Nephron (organoid): ENCODE results near the gene FRRS1.
A peak's percentile ranks its signal among the peaks of the same experiment; 100 is the strongest.

Experiments
- H3K27ac Mint-ChIP-seq, 3 experiments: 2 replicates each; pipeline ENCODE4 v1.8.0; 2020; ENCODE audit warnings: mixed read lengths in 3 of 3, mild to moderate bottlenecking in 2 of 3, moderate library complexity in 1 of 3
- H3K27me3 Mint-ChIP-seq: 2 replicates; pipeline ENCODE4 v1.8.0; 2021; ENCODE audit warnings: low read depth, mild to moderate bottlenecking, moderate library complexity, mixed read lengths
- H3K36me3 Mint-ChIP-seq: 2 replicates; pipeline ENCODE4 v1.8.0; 2020; ENCODE audit warnings: low read depth, mixed read lengths
- H3K4me1 Mint-ChIP-seq: 2 replicates; pipeline ENCODE4 v1.8.0; 2020; ENCODE audit warnings: mixed read lengths
- H3K4me3 Mint-ChIP-seq, 3 experiments: 2 replicates each; pipeline ENCODE4 v1.8.0; 2020; ENCODE audit warnings: mild to moderate bottlenecking in 3 of 3, mixed read lengths in 3 of 3, moderate library complexity in 2 of 3
- H3K9me3 Mint-ChIP-seq: 2 replicates; pipeline ENCODE4 v1.8.0; 2020; ENCODE audit warnings: mixed read lengths
- TF ChIP-seq, protein P1 (sequence below), 3 experiments: fragments of 200-600 bp; sonication (generic); IDR thresholded peaks; one replicate each; pipeline ENCODE4 v1.5.0; 2021; ENCODE audit warnings: antibody characterized with exemption in 3 of 3; ENCODE audit not compliant: unreplicated experiment in 3 of 3

FRRS1 gene, protein sequence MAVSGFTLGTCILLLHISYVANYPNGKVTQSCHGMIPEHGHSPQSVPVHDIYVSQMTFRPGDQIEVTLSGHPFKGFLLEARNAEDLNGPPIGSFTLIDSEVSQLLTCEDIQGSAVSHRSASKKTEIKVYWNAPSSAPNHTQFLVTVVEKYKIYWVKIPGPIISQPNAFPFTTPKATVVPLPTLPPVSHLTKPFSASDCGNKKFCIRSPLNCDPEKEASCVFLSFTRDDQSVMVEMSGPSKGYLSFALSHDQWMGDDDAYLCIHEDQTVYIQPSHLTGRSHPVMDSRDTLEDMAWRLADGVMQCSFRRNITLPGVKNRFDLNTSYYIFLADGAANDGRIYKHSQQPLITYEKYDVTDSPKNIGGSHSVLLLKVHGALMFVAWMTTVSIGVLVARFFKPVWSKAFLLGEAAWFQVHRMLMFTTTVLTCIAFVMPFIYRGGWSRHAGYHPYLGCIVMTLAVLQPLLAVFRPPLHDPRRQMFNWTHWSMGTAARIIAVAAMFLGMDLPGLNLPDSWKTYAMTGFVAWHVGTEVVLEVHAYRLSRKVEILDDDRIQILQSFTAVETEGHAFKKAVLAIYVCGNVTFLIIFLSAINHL

DNA sequence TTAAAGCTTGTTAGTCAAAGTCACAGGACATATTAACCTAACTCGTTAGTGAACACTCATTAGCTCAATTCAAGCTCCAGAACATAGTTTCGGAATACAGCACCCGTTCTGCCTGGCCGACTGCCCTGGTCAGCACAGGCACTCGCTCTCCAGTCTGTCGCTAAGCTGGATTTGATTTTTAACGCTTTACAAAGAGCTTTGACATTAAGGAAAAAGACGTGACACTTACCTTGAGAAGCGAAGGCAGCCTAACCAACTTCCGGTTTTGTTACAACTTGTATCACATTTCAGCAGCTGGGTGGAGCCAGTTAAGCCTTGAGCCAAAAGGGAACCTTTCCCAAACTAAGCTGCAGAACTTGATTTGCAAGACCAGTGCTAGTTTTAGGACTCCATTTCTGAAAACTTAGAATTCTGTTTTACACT lies at the start of gene FRRS1:
TSS of gene FRRS1 (minus strand) at position 258 of the 423 bp plus-strand sequence. CDS start 17,867 bp downstream, outside the sequence.
- H3K9me3 Mint-ChIP-seq: no peaks in the 10 kb centered on the region
- peak within 1 kb of the TSS; percentile 80 to 89 (median 83) for H3K4me3 Mint-ChIP-seq
- TF ChIP-seq, protein P1, sequence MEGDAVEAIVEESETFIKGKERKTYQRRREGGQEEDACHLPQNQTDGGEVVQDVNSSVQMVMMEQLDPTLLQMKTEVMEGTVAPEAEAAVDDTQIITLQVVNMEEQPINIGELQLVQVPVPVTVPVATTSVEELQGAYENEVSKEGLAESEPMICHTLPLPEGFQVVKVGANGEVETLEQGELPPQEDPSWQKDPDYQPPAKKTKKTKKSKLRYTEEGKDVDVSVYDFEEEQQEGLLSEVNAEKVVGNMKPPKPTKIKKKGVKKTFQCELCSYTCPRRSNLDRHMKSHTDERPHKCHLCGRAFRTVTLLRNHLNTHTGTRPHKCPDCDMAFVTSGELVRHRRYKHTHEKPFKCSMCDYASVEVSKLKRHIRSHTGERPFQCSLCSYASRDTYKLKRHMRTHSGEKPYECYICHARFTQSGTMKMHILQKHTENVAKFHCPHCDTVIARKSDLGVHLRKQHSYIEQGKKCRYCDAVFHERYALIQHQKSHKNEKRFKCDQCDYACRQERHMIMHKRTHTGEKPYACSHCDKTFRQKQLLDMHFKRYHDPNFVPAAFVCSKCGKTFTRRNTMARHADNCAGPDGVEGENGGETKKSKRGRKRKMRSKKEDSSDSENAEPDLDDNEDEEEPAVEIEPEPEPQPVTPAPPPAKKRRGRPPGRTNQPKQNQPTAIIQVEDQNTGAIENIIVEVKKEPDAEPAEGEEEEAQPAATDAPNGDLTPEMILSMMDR (IDR thresholded peaks at IDR 0.05; ENCODE audit: unreplicated experiment in 3 of 3): no peak

DNA sequence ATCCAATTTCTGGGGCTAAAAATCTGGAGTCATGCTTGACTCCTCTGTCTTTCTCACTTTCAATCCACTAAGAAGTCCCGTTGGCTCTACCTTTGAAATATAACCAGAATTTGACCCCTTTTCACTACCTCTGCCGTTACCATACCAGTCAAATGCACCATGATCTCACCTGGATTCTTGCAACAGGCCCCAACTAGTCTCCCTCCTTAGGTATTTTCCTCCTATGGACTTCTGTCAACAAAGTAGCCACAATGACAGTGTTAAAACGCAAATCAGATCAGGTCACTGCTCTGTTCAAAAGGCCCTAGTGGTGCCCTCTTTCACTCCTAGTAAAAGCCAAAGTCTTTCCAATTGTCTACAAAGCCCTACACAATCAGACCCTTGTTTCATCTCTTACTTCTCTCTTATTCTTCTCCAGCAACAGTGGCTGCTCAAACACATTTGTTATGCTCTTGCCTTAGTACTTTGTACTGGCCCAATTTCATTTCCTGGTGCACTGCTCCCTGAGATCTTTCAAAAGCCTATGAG lies 48.0 kb upstream of the FRRS1 start:
- no peak overlapping the region for H3K27ac Mint-ChIP-seq
- H3K36me3 Mint-ChIP-seq: no peaks in the 10 kb centered on the region
- H3K9me3 Mint-ChIP-seq: no peaks in the 10 kb centered on the region
- no peak overlapping the region for H3K4me3 Mint-ChIP-seq
- TF ChIP-seq, protein P1 (IDR thresholded peaks at IDR 0.05; ENCODE audit: unreplicated experiment in 3 of 3): no peak
- peaks cover 5% of the 10 kb centered on the region for H3K27me3 Mint-ChIP-seq
- H3K4me1 Mint-ChIP-seq: no peaks in the 10 kb centered on the region

More for the DNA sequence above, at the start of gene FRRS1:
- no peaks in the 10 kb centered on the region for H3K27me3 Mint-ChIP-seq
- H3K36me3 Mint-ChIP-seq: no peaks in the 10 kb centered on the region
- peak within 1 kb of the TSS; percentile 95 to 96 (median 95) for H3K27ac Mint-ChIP-seq
- peaks cover 29% of the 10 kb centered on the region for H3K4me1 Mint-ChIP-seq

DNA sequence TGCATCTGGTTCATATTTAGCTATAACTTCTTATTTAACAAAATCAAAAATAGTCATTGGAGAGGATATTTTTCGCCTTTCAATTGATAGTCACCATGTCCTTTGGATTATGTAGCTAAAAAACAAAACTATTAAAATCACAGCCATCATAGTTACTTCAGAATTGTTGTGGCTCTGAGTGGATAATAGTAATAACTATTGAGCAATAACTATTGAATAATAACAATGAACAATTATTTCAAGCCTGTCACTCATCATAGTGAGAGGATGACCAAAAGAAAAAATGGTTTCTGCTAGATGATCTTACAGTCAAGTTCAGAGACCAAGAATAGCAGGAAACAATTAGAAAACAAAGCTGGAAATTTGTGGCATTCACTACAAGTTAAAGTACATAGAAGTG lies 45.3 kb upstream of the FRRS1 start:
- peaks cover 5% of the 10 kb centered on the region for H3K27me3 Mint-ChIP-seq
- no peaks in the 10 kb centered on the region for H3K9me3 Mint-ChIP-seq
- TF ChIP-seq, protein P1 (IDR thresholded peaks at IDR 0.05; ENCODE audit: unreplicated experiment in 3 of 3): no peak
- H3K4me1 Mint-ChIP-seq: peaks cover 9% of the 10 kb centered on the region
- H3K27ac Mint-ChIP-seq: no peak overlapping the region
- no peak overlapping the region for H3K4me3 Mint-ChIP-seq
- H3K36me3 Mint-ChIP-seq: no peaks in the 10 kb centered on the region

DNA sequence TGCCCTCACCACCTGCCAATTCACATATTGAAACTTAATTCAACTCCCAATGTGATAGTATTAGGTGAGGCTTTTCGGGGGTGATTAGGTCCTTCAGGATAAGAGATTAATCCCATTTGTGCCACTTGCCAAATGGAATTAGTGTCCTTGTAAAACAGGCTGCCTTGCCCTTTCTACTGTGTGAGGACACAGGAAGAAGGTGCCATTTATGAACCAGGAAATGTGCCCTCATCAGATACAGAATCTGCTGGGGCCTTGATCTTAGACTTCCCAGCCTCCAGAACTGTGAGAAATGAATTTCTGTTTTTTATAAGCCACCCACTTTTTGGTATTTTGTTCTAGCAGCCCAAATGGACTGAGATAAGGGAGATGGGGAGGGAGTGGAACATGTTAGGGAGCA lies 44.6 kb upstream of the FRRS1 start:
- H3K9me3 Mint-ChIP-seq: no peaks in the 10 kb centered on the region
- H3K27ac Mint-ChIP-seq: no peak overlapping the region
- H3K27me3 Mint-ChIP-seq: no peaks in the 10 kb centered on the region
- TF ChIP-seq, protein P1 (IDR thresholded peaks at IDR 0.05; ENCODE audit: unreplicated experiment in 3 of 3): no peak
- peaks cover 9% of the 10 kb centered on the region for H3K4me1 Mint-ChIP-seq
- H3K4me3 Mint-ChIP-seq: no peak overlapping the region
- no peaks in the 10 kb centered on the region for H3K36me3 Mint-ChIP-seq

DNA sequence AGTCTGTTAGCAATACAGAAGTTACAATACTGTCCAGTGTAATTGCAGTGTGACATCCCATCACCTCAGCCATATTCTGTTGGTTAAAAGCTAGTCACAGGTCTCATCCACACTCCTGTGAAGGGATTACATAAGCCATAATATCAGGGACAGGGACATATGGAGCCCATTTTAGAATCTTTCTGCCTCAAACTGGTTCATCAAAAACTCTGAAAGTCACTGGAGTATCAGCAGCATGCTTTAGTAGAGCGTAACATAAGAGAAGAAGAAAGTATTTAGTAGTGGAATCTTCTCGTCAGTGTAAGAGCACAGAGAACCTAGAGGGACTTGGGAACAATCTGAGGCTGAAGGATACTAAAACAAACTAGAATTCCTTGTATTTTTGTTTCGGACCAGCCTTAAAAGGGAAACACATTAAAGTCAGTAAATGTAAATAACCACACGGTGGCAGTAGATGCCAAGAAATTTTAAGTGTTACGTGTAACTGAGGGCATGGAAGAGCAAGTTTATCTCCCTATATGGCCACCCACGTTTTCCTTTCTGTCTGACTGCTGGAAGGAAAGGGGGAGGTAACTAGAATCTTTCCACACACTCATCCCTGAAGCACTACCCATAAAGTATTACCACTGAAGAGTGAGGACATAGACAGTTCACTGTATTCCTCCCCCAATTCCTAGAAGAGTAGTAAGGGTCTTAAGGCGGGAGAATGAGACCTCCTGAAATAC lies 42.1 kb upstream of the FRRS1 start:
- Mint-ChIP-seq H3K4me1 (peaks cover 9% of the 10 kb centered on the region), H3K27ac (peak overlapping the region; percentile 53 to 82 (median 75)), H3K9me3 (no peaks in the 10 kb centered on the region), H3K27me3 (no peaks in the 10 kb centered on the region), H3K36me3 (no peaks in the 10 kb centered on the region), H3K4me3 (peak overlapping the region; percentile 8 to 37 (median 10))
- TF ChIP-seq, protein P1 (IDR thresholded peaks at IDR 0.05; ENCODE audit: unreplicated experiment in 3 of 3): peak; percentile 55 to 76 (median 68)
